NCI-H226 (cell line): ENCODE data around the gene LRMDA.

ENCODE experiments used
- DNase-seq: peaks from one replicate; pipeline ENCODE4 v3.0.0-alpha.2; 2015

LRMDA gene

DNA sequence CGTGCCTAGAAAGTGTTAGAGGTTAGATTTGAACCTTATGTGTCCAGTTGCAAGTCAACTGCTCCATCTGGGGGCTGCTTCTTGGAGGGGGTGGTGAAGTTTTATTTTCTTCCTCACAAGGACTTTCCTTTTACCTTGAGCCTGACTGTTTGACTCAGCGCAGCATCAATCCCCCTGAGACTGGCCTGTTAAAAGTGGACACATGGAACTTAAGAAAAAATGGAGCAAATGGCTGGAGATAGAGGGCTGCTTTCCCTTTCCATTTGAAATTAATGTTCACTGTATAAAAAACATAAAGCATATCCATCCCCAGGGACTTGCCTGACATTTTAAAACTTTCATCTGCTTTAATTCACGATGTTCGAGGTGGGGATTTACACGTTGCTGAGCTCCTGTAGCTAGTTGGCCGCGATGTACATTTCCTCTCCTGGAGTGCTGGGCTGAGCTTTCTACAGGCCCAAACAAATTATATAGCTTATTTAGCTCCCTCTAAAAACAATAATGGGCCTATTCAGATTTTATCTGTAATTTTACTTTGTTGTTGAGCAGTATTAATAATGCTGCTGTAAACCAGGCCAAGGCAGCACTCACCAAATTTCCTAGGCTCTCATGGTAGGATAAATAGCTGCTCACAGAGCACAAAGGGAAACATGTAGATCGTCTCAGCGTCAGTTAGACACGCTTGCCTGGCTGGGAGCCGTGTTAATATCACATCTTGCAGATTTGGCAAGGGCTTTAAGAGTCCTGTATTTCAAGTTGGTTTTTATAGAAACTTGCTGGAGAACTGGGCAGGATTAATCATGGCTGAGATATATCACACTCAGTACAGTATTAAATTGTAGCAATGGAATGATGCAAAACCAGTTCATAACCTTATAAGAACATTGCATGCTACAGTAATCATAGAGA lies 251.5 kb downstream of the LRMDA start:
- no peak for DNase-seq

DNA sequence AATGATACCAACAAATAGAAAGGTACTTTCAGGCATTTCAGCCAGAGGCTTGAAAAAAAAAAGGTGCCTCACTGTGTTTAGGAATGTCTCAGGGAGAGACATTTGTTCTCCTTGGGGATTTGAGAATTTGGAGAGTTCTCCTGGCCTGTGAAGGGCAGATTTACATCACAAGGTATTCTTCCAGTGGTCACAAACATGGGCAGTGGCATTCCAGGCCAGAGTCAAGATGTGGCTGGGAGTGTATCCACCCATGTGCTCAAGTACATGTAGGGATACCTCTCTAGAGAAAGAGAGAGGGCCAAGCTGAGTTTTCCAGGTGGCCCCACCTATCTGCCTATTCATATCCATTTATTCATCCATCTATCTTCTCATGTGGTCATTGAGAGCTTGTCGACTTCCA lies 253.8 kb downstream of the LRMDA start:
- no peak for DNase-seq

DNA sequence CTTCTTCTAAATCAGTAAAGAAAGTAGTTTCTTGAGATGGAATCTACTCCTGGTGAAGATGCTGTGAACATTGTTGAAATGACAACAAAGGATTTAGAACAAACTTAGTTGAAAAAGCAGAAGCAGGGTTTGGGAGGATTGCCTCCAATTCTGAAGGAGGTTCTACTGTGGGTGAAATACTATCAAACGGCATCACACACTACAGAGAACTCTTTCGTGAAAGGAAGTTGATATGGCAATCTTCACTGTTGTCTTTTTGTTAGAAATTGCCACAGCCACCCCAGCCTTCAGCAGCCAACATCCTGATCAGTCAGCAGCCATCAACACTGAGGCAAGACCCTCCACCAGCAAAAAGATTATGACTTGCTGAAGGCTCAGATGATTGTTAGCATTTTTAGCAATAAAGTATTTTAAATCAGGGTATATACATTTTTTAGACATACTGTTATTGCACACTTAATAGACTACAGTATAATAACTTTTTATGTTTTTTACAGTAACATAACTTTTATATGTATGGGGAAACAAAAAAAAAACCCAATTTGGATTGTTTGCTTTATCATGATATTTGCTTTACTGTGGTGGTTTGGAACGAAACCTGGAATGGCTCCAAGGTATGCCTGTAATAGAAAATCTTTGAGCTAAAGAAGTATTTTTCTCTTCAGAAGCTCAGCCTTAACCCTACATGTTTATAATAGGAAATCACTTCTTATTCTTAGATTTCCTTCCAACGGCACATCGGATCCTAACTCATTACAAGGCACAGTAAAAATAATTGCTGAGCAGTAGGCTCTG lies 257.3 kb downstream of the LRMDA start:
- DNase-seq: no peak

DNA sequence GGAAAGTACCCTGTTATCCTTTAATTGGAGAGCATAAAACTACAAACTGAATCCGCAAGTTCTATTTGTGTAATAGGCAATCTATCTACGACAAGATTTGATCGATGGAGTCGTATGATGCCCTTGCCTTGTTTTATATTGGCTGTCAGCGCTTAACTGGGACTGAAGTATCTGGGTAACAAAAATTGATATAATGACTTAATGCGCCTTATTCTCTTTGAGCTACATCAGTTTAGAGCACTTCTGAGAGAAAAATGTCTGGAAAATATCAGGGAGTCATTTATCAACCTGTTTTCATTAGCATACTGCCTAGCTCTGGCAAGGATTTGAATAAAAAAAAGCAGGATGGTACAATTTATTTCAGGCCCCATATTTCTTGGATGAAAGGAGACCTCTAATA lies 262.1 kb downstream of the LRMDA start:
- DNase-seq: no peak

DNA sequence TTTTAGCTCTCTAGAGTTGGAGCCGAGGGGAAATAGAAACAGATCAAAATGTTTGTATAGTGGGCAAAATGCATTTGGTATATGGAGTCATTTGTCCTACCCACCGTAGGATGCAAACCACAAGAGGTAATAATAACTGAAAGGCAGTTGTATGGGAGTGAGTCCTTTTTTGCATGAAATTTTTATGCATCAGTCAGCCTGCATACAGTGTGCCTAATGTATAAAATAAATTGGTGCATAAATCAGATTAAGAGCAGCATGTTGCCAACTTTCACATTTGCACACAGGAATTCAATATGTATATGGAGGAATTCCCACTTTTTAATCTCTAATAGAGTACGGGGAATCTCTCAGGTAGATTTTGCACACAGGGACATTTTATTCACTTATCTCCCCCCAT lies 262.8 kb downstream of the LRMDA start:
- DNase-seq: no peak

DNA sequence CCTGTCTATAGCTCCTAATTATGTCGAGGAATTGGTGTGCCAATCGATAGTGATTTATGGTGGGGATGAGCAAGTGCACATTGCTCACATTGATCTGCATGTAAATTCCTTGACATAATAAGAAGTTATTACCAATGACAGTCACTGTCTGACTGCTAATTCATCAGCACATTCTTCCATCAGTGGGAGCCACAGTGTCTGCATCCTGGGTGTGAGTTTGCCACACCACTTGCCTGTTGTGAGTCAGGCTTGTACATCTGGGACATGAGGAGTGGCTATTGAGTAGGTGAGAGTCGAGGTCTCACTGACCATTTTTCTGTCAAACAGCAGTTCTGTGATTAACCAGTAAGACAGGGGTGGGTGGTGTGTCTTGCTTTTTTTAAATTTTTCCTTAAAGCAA lies 263.4 kb downstream of the LRMDA start:
- DNase-seq: no peak

DNA sequence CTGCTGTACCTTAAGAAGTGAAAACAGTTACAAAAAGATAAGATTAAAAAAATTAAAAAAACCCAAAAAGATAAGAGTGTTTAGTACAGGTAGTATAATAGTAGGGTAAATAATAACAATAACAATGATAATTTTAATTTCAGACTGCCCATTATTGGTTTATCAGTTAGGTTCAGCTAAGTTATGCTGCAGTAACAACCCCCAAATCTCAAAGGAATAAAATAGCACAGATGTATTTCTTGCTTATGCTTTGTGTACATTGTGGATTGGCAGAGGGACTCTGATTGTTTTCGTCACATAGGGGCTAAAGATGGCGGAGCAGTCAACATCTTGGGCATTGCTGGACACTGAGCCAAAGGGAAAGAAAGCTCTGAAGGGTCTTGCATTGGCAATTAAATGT lies 264.6 kb downstream of the LRMDA start:
- DNase-seq: no peak

DNA sequence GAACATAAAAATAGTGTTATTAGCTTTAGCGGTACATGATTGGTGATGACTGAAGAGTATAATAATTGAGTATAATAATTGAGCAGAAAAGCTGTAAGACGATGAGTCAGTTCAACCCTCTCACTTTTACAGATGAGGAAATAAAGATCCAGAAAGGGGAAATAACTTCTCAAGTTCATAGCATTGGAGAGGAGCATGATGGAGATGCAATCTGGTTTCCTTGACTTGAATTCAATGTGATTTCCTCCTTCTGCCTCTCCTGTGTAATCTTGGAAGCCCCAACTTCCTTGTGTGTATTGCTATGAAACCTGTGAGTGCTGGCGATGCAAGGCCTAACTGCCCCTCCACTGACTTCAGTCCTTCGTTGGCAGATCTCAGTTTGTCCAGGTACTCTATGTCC lies 265.1 kb downstream of the LRMDA start:
- no peak for DNase-seq

DNA sequence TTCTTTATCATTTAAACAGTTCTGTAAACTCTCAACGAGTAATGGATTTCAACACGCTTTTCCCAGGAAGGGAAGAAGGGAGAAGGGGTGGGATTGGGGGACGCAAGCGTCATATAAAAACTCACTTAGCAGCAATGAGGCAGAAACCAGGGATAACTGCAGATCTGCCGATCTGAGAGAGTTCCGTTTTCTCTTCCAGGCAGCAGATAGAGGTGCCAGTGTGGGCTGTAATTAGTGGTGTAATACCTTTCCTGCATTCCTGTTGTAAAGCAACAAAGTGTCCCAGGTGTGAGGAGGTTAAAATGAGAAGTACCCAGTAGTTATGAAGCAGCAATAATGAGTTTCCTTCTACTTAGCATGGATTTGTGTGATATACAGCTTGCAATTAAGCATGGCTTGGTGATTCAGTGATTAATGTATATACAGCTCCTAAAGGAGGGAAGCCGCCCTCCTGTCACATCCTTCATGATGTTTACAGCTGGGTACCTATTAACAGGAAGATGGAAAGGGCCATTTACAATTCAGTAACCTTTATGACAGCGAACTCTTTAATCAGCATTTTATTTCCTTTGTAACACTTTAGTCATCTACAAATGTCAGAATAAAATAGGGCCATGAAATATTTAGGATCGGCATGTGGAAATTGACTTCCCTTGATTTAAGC lies 271.9 kb downstream of the LRMDA start:
- DNase-seq: no peak

DNA sequence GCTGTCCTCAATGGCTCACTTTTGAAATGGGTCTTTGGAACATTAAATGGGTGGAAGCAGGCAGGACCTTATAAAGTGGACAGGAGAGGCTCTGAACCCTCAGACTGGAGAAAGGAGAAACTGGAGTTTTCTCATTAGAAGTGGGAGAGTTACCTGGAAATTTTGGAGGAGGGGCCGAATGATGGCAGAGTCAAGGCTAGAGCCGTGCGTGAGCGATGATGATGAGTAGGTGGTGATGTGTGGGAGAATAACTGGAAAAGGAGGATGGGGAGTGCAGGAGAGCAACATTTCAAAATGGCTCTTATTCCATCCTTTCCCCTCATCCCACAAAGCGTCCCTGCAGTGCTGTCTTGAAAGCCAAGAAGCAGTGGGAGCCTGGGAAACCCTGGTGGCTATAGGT lies 274.0 kb downstream of the LRMDA start:
- DNase-seq: no peak

DNA sequence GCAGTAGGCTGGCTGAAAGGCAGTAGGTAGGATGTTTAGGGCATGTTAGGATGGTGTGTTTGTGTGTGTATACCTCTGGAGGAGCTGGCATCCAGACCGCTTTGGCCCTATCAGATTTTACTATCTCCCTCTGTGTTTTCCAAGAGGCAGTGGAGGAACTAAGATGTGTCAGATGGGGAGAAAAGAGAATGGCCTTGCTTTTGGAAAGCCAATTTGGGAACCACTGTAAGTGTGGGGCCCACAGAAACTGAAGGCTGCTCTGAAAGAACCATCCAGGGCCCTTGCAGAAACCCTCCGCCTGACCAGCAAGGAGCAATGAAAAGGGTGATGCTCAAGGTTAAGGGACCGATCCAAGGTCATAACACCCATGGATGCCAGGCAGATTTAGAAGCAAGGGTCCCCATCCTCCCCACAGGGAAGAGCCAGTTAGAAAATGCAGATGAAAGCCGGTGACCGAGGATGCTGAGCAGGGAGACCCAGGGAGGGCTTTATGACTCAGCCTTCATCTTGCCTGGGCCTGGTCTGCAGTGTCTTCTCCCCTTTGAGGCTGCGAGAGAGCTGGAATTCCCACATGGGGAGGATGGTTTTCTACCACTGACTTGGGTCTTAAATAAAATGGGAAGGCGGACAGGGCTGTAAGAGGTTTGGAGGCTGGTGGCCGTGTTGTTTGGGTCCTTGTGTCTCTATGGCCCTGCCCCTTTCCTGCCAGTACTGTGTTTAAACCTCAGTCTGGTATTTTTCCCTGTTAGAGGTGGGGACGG lies 275.8 kb downstream of the LRMDA start:
- DNase-seq: no peak

DNA sequence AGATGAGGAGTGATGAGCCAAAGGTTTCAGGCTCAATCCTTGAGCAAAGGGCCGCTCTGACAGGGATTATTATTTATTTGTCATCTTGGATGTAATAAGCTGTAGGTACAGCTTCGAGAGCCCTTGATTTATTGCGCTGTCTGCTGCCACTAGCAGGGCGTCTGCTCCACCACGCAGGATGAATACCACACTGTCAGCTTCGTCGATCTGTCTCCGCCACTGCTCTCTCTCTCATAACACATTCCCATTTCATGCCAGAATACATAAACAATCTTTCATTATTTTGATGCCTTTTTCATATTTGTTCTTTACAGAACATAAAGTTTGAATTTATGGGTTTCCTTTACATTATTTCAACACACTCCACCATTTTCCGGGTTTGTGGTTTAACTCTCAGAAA lies 276.6 kb downstream of the LRMDA start:
- no peak for DNase-seq

DNA sequence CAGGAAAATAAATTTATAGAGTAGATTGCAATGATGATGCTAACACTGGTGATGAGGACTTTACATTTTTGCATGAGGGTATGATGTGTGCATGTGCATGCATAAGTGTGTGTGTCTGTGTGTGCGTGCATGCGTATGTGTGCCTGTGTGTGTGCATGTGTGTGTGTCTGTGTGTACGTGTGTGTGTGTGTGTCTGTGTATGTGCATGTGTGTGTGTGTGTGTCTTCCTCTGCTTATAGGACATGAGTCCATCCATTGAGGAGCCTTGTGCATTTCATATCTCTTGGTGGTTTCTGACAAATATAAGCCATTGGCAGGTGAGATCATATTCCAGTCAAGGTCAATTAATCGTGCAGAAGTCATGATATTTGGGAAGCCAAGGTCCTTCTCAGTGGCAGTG lies 277.8 kb downstream of the LRMDA start:
- DNase-seq: no peak

DNA sequence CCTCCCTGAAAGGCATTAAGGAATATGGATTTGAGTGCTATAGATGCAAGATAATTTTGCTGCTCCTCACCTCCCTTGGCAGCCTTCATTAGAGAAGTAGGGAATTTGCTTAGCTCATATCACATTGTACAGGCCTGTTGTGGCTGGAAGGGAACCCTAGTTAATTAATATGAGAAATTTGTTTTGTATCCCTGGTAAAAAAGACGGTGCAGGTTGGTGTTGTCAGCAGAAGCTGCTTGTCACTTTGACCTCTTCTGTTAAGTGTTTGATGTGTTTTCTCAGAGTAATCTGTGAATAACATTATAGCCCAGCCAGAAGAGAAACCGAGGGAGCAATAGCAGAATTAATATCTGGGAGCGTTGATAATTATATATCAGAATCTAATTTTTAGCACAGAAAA lies 278.4 kb downstream of the LRMDA start:
- DNase-seq: no peak

DNA sequence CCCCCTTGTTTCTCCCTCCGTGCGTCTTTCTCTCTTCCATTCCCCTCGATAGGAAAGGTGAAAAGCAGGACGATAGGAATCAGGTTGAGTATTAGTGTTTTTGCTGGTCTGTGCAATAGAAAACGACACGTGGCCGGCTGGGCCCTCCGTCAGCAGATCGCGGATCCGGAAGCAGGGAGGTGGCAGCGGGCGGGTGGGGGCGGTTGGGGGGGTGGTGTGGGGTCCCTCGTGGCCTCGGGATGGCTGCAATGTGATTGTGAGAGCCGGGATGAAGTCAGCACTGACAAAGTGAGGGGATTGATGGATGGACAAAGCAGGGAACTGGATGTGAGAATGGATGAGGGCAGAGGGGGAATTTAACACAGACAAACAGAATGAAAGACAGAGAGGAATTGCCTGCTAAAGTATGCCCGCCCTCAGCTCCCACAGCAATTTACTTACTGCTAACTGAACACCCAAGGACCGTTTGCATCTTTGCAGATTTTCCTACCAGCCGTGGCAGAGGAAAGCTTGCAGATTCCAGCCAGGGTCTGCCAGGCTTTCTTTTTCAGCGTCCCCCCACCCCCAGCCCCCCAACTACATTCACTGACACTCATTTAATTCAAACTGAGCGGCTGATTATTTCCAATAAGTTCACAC lies 280.9 kb downstream of the LRMDA start:
- DNase-seq: no peak

DNA sequence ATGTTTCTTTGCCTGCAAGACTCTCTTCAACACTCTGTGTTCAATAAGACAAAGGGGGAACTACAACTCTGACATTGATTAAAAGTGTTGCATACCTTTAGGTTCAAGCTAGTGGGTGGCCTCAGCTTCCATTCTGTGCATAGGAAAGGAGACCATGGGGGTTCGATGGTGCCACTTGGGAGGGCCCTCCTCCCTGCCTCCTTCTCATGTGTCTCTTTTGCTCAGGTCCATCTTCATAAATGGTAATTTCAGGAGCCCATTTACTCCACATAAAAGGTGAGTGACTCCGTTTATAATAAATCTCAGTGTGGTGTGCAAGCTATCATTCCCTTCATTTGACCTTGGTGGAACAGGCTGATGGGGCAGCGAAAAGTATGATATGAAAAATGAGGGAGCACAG lies 285.1 kb downstream of the LRMDA start:
- DNase-seq: no peak

DNA sequence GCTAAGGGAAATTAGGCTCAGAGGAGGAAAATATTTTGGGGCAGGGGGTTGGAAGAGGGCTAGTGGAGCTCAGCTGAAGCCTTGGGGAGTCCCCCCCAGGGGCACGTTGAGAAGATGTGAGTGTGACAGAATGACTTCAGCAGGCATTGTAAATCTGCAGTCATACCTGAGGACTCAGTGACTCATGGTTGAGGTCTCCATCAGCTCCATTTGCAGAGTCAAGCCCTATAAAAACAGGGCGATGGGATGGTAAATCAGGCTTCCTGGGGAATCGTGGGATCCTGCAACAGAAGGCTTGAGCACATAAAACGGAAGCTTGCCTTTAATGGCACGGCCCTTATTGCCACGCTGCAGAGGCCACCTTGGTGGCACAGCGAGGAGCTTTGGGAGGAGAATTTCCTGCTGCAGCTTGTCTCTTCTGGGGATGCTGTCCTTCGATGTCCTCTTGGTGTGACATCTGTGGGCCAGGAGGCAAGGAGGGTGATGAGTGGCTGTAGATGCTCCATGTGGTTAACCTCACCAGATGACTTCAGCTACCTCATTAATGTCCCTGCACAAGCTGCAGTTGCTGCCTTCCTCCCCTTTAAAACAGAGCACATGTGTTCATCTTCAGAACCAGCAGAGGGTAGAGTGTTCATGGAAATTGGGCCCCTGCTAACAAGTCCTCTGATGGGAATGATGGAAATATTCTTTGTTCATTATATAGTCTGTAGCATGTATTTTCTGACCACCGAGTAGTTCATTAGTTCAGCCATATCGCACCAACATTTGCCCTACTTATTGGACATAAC lies 285.9 kb downstream of the LRMDA start:
- no peak for DNase-seq

DNA sequence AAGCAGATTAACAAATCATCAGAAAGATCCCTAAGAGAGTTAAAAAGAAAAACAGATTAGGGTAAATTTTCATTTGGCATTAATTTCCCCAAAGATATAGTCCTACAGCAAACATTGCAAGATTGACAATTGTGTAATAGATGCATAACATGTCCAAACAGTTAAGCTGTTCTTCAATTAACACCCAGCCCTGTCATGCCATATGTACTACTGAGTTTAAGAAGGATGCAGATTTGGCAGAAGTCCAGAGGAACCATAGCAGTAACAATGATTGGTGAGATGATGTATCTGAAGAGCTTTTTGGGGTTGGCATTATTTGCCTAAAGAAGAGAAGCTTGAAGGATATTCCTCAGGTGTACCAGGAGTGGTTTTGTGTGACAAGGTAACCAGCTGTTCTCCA lies 287.6 kb downstream of the LRMDA start:
- DNase-seq: no peak

DNA sequence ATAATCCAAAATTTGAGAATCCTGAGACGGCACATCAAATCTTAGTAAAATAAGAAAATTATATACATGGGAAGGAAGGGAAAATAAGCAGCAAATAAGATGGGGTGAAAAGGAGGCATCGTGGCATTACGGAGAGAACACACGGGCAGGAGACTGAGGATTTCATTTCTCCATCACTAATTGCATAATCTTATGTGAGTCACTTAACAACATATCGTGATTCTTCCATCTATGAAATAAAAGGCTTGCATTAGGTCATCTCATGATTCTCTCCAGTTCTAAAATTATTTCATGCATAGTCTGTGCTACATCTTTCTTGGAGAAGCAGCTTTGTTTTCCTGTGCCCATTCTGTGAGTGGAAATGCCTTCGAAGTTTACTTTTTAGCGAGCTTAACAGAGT lies 288.7 kb downstream of the LRMDA start:
- DNase-seq: no peak

DNA sequence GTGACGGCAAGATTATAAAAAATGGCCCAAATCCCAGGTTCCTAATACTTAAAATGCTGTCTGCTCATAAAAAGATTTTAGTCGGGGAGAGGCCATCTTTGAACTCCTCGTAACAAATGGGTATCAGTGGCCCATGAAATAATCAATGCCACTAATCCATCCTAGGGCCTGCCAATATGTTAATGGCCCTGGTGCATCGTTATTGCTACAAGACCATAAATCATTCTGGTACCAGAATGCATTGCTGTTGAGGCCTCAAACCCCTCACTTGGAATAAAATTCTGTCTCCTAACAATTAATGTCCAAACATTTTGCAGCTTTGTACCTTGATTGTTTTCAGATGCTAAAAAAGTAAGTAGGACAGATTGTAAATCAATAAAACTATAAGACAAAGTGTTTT lies 290.6 kb downstream of the LRMDA start:
- no peak for DNase-seq

DNA sequence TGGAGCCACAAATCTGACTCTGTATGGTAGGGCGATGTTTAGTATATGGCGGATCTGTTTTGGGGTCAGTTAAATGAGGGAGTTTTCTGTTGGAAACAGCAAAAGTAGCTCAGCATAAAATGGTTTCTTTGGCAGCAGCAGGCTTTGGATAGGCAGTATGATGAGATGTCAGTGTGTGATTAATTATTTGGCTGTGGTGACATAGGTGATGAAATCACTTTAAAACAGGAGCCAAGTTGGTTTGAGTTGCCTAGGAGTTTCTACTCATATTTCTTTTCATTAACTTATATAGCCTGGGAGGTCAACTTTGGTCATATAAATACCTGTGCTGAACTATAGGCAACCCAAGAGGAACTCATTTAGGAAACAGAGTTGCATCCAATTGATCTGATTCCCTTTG lies 291.2 kb downstream of the LRMDA start:
- no peak for DNase-seq
